CD14-positive monocyte (primary cell): ENCODE results near the gene PLK5. TPM values are rescaled to one million over a fixed set of nuclear protein-coding genes. Genes with fewer than 3 reads are reported as not detected.

ENCODE experiments used
- DNase-seq, 3 donors: peaks; one replicate each; pipeline ENCODE4 v3.0.0-alpha.2; 2011 to 2022
- H2AFZ ChIP-seq: 2 replicates; pipeline ENCODE4 v1.6.0; 2012; ENCODE audit warnings: mild to moderate bottlenecking, low read depth, low read length, inconsistent platforms; ENCODE audit not compliant: insufficient read depth, poor library complexity, severe bottlenecking
- H3K27ac ChIP-seq, 2 donors: 1 replicate in 1 of 2; 2 replicates in 1 of 2; pipeline ENCODE4 v1.5.1; 2012 to 2013; ENCODE audit warnings: low read length in 2 of 2, control low read depth in 1 of 2, inconsistent platforms in 1 of 2, low read depth in 1 of 2, mild to moderate bottlenecking in 1 of 2
- H3K27me3 ChIP-seq, 2 donors: one replicate each; pipeline versions ENCODE4 v1.6.0 to v1.6.1; 2011 to 2013; ENCODE audit warnings: low read length in 2 of 2; ENCODE audit not compliant: control insufficient read depth in 2 of 2, insufficient read depth in 2 of 2
- H3K36me3 ChIP-seq, 2 donors: replicated peaks in 1 of 2; 1 replicate in 1 of 2; 2 replicates in 1 of 2; pipeline versions ENCODE4 v1.5.1 to v1.6.1; 2012 to 2013; ENCODE audit warnings: low read length in 2 of 2, control low read depth in 1 of 2, inconsistent platforms in 1 of 2, mild to moderate bottlenecking in 1 of 2; ENCODE audit not compliant: insufficient read depth in 2 of 2, control insufficient read depth in 1 of 2
- H3K4me1 ChIP-seq, 2 donors: 1 replicate in 1 of 2; 2 replicates in 1 of 2; pipeline versions ENCODE4 v1.5.1 to v1.6.1; 2012 to 2013; ENCODE audit warnings: low read length in 2 of 2, control low read depth in 1 of 2, inconsistent platforms in 1 of 2, mild to moderate bottlenecking in 1 of 2, moderate library complexity in 1 of 2; ENCODE audit not compliant: insufficient read depth in 2 of 2, control insufficient read depth in 1 of 2
- H3K4me2 ChIP-seq: replicated peaks from 2 replicates; pipeline ENCODE3; 2012; ENCODE audit warnings: low read length, moderate library complexity, mild to moderate bottlenecking; ENCODE audit not compliant: poor library complexity, severe bottlenecking; ENCODE audit errors: extremely low read depth
- H3K4me3 ChIP-seq, 3 experiments: fragments of 200-600 bp in 1 of 3; sonication (generic) in 1 of 3; replicated peaks in 1 of 3; 1 replicate in 2 of 3; 2 replicates in 1 of 3; pipeline ENCODE4 v1.5.1; 2011 to 2013; ENCODE audit warnings: low read length in 3 of 3, mild to moderate bottlenecking in 3 of 3, control low read depth in 2 of 3, low read depth in 2 of 3, inconsistent platforms in 1 of 3, moderate library complexity in 1 of 3
- H3K79me2 ChIP-seq: 2 replicates; pipeline ENCODE4 v1.6.0; 2012; ENCODE audit warnings: mild to moderate bottlenecking, control low read depth, inconsistent platforms, low read length, moderate library complexity; ENCODE audit not compliant: insufficient read depth
- H3K9ac ChIP-seq: 2 replicates; pipeline ENCODE4 v1.6.0; 2017; ENCODE audit warnings: low read length, mild to moderate bottlenecking; ENCODE audit not compliant: insufficient read depth, poor library complexity, severe bottlenecking
- H3K9me3 ChIP-seq, 2 donors: replicated peaks in 1 of 2; 1 replicate in 1 of 2; 2 replicates in 1 of 2; pipeline versions ENCODE4 v1.5.1 to v1.6.1; 2012 to 2013; ENCODE audit warnings: low read length in 2 of 2, control low read depth in 1 of 2; ENCODE audit not compliant: control insufficient read depth in 1 of 2, insufficient read depth in 1 of 2
- H4K20me1 ChIP-seq: 2 replicates; pipeline ENCODE4 v1.6.0; 2012; ENCODE audit warnings: mild to moderate bottlenecking, low read length, control low read depth, moderate library complexity; ENCODE audit not compliant: insufficient read depth
- H3K27ac Mint-ChIP-seq, 7 donors: one replicate each; pipeline ENCODE4 v1.8.0; 2020; ENCODE audit warnings: mild to moderate bottlenecking in 7 of 7, mixed read lengths in 7 of 7, moderate library complexity in 6 of 7, inconsistent platforms in 2 of 7
- H3K27me3 Mint-ChIP-seq, 3 donors: one replicate each; pipeline ENCODE4 v1.8.0; 2021 to 2022; ENCODE audit warnings: low read depth in 3 of 3, mild to moderate bottlenecking in 3 of 3, mixed read lengths in 3 of 3, moderate library complexity in 3 of 3, inconsistent platforms in 1 of 3
- H3K36me3 Mint-ChIP-seq, 2 donors: one replicate each; pipeline ENCODE4 v1.8.0; 2020; ENCODE audit warnings: mixed read lengths in 2 of 2, inconsistent platforms in 1 of 2, mild to moderate bottlenecking in 1 of 2
- H3K4me1 Mint-ChIP-seq: one replicate; pipeline ENCODE4 v1.8.0; 2020; ENCODE audit warnings: mild to moderate bottlenecking, mixed read lengths
- H3K4me3 Mint-ChIP-seq, 2 donors: one replicate each; pipeline ENCODE4 v1.8.0; 2020; ENCODE audit warnings: mild to moderate bottlenecking in 2 of 2, mixed read lengths in 2 of 2, moderate library complexity in 1 of 2
- H3K9me3 Mint-ChIP-seq, 7 donors: one replicate each; pipeline ENCODE4 v1.8.0; 2020 to 2022; ENCODE audit warnings: mixed read lengths in 7 of 7, mild to moderate bottlenecking in 6 of 7, moderate library complexity in 6 of 7, inconsistent platforms in 2 of 7
- WGBS: methylation state at CpG from one replicate; pipeline ENCODE4 v1.1.5; 2013; ENCODE audit warnings: missing lambda C conversion rate; ENCODE audit not compliant: insufficient coverage; 5-methylcytosine and 5-hydroxymethylcytosine counted together
- intact Hi-C, 2 donors: fragments of 100-400 bp; cut with micrococcal nuclease; formaldehyde crosslinking; loops; one replicate each; pipeline versions ENCODE4 v1.15.0 to v1.15.1; 2023
- polyA plus RNA-seq, 3 donors: library from polyadenylated mRNA; depleted of rRNA in 1 of 3; unstranded in 2 of 3; stranded (reverse) in 1 of 3; fragments of 300-500 nt in 2 of 3; fragments of >200 nt in 1 of 3; fragmentation: Illumina TruSeq in 2 of 3; gene quantifications; 1 replicate in 2 of 3; 2 replicates in 1 of 3; pipeline ENCODE4 v1.2.3, GENCODE V29; 2012 to 2021
- TF ChIP-seq, protein P1 (sequence below): fragments of 200-600 bp; IDR thresholded peaks from one replicate; pipeline ENCODE4 v1.8.0; 2022; ENCODE audit warnings: antibody characterized with exemption, mild to moderate bottlenecking

Gene PLK5
- polyA plus RNA-seq, 3 donors = not detected

DNA sequence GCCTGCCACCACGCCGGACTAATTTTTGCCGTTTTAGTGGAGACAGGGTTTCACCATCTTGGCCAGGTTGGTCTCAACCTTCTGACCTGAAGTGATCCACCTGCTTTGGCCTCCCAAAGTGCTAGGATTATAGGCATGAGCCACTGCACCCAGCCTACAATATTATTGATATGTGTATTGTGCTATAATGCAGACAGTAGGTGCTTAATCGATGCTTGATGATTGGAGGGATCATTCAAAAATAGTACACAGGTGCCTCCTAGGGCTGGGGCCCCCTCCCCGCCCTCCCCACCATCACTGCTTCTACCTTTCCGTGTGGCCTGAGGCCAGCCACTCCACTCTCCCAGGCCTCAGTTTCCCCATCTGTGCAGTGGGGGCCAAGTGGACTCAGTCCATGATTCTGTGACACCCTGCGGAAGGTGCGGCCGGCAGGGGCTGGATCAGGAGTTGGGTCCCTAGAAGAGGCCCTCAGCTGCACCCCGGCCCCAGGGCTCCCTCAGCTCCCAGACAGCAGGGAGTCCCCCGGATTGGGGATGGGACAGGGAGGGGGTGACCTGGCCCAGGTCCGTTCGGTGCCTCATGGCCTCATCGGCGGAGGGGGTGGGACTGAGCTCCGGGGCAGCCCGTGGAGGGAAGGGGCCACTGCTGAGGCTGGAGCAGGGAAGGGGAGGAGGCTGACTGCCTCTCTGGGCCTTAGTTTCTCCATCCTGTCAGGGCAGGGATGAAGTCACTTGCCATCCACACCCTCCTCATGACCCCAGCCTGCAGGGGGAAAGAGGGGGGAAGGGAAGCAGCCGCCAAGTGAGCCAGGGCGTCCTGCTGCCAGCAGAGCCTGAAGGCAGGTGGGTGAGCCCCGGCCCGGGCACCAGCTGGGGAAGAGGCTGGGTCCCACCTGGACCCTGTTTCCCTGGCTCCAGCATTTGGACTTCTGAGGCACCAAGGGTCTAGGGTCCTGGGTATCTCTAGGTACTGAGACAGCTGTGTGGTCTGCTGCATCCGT, 12.3 kb upstream of the PLK5 start:
- no peak overlapping the region for H3K4me2 ChIP-seq
- DNase-seq = no peak
- H3K4me3 ChIP-seq = no peak overlapping the region
- H3K9ac ChIP-seq = no peak overlapping the region
- peaks cover 1 to 2% of the 10 kb centered on the region in 2 donors for H3K36me3 Mint-ChIP-seq
- H4K20me1 ChIP-seq = no peaks in the 10 kb centered on the region
- H3K36me3 ChIP-seq = no peaks in the 10 kb centered on the region
- H3K27me3 Mint-ChIP-seq = peaks cover 39 to 79% (median 59%) of the 10 kb centered on the region in 3 donors
- peaks cover 14% of the 10 kb centered on the region for H3K4me1 Mint-ChIP-seq
- peak overlapping the region in 1 of 2 donors; percentile 72 for H3K4me3 Mint-ChIP-seq
- WGBS = 57% methylated on average over 13 of the region's 22 CpGs
- H3K9me3 Mint-ChIP-seq = peaks cover 13 to 38% (median 32%) of the 10 kb centered on the region in 7 donors
- peaks cover 2 to 53% of the 10 kb centered on the region in 2 donors for H3K27me3 ChIP-seq
- H3K4me1 ChIP-seq = peaks cover 12 to 25% of the 10 kb centered on the region in 2 donors
- H3K27ac ChIP-seq = no peak overlapping the region
- peaks cover 18 to 25% of the 10 kb centered on the region in 2 donors for H3K9me3 ChIP-seq
- TF ChIP-seq, protein P1, sequence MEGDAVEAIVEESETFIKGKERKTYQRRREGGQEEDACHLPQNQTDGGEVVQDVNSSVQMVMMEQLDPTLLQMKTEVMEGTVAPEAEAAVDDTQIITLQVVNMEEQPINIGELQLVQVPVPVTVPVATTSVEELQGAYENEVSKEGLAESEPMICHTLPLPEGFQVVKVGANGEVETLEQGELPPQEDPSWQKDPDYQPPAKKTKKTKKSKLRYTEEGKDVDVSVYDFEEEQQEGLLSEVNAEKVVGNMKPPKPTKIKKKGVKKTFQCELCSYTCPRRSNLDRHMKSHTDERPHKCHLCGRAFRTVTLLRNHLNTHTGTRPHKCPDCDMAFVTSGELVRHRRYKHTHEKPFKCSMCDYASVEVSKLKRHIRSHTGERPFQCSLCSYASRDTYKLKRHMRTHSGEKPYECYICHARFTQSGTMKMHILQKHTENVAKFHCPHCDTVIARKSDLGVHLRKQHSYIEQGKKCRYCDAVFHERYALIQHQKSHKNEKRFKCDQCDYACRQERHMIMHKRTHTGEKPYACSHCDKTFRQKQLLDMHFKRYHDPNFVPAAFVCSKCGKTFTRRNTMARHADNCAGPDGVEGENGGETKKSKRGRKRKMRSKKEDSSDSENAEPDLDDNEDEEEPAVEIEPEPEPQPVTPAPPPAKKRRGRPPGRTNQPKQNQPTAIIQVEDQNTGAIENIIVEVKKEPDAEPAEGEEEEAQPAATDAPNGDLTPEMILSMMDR = no peak
- H3K27ac Mint-ChIP-seq = peak overlapping the region in 1 of 7 donors; percentile 63
- H2AFZ ChIP-seq = no peak overlapping the region
- H3K79me2 ChIP-seq = no peaks in the 10 kb centered on the region
- intact Hi-C loops = loop anchor here in 1 of 2 donors (10.0 kb wide), 1 partner anchor 67 kb away; no protein-coding TSS in a partner anchor

DNA sequence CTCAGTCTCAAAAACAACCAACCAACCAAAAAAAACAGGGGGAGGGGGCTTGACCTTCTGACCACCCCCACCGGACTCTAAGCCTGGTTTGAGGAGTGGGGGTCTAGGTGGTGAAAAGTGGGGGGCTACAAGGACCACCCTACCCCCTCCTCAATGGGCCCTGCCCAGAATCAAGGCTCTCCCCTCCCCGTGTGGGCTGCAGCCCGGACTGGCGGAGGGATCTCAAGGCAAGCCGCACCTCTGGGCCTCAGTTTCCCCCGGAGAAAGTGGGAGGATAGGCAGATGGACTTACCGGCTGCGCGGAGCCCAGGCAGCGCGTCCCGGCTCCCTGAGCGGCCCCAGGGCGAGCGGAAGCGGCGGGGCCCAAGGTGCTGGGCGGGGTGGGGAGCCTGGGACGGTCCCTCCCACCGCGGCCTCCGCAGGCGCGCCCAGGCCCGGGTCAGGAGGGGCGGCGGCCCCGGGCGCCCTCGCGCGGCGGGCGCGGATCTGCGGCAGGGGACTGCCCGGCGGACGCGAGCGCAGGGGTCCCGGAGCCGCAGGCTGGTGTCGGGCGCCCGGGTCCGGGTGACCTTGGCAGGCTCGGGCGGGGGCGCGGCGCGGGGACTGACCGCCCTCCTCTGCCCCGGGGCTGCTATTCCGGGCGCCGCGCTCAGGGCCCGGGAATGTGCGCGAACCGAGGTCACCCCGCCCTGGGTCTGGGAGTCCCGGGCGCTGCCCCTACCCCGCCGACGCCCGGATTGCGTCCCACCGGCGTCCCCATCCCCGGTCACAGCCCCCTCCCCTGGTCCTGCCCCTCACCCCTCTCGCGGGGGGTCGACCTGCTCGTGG, 11.0 kb upstream of the PLK5 start, which contains the start of gene ADAMTSL5:
TSS of gene ADAMTSL5 (minus strand) at position 349 of the 828 bp plus-strand sequence. CDS start 2,076 bp downstream, outside the sequence.
- Mint-ChIP-seq H3K27me3 (peaks cover 40 to 81% (median 61%) of the 10 kb centered on the region in 3 donors), H3K4me3 (peak within 1 kb of the TSS; percentile 48 to 72), H3K27ac (no peak within 1 kb of the TSS), H3K4me1 (peaks cover 10% of the 10 kb centered on the region), H3K9me3 (peaks cover 11 to 28% (median 23%) of the 10 kb centered on the region in 7 donors), H3K36me3 (peaks cover 1 to 2% of the 10 kb centered on the region in 2 donors)
- DNase-seq = no peak
- no peaks in the 10 kb centered on the region for H3K79me2 ChIP-seq
- no peak within 1 kb of the TSS for H3K4me3 ChIP-seq
- WGBS = 3% methylated on average over 76 of the region's 78 CpGs
- peak within 1 kb of the TSS; percentile 15 for H3K9ac ChIP-seq
- no peaks in the 10 kb centered on the region for H4K20me1 ChIP-seq
- intact Hi-C loops = loop anchor here in 1 of 2 donors (10.0 kb wide), 1 partner anchor 68 kb away; no protein-coding TSS in a partner anchor
- no peak within 1 kb of the TSS for H2AFZ ChIP-seq
- H3K4me2 ChIP-seq = peak within 1 kb of the TSS; percentile 49
- no peaks in the 10 kb centered on the region for H3K36me3 ChIP-seq
- peaks cover 2 to 53% of the 10 kb centered on the region in 2 donors for H3K27me3 ChIP-seq
- peaks cover 6 to 18% of the 10 kb centered on the region in 2 donors for H3K4me1 ChIP-seq
- TF ChIP-seq, protein P1 = no peak
- no peak within 1 kb of the TSS for H3K27ac ChIP-seq
- peaks cover 14 to 17% of the 10 kb centered on the region in 2 donors for H3K9me3 ChIP-seq
